ENCODE measurements around the gene PNKD.

Gene PNKD

DNA sequence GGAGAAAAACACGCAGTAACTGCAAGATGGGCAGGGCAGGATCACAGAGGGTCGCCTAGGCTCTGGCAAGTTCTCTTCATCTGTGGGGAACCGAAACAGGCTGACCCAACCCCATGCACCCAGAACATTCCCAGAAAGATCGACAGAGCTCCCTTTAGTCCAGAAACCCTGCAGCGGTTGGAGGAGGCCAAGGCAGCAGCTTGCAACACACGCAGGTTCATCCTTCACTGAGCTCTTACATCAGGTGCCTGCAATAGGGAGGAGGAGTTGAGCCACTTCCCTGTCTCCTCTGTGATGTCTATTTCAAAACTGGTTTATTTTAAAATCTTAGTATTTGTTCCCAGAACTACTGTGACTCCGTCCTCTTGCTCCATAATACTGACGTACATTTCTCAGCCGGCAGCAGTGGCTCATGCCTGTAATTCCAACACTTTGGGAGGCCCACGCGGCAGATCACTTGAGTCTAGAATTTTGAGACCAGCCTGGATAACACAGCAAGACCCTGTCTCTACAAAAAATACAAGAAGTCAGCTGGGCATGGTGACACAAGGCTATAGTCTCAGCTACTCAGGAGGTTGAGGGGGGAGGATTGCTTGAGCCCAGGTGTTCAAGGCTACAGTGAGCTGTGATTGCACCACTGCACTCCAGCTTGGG is 100.2 kb downstream of the PNKD start:
- no peak for DNase-seq (ENCODE audit: low spot score)

DNA sequence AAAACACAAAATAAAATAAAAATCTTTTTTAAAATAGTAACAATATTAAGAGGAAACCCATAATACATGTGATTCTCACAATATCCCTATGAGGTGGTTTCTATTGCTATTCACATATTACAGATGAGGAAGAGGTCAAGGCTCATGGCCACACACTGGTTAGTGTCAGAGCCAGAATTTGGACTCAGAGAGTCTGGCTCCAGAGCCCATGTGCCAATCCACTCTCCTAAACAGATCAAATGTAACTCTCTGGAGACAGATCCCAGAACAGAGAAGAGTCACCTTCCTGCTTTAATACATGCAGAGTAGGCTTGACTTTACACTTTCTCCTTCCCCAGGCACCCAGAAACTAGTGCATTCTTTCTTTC is 101.6 kb downstream of the PNKD start:
- no peak for DNase-seq (ENCODE audit: low spot score)

DNA sequence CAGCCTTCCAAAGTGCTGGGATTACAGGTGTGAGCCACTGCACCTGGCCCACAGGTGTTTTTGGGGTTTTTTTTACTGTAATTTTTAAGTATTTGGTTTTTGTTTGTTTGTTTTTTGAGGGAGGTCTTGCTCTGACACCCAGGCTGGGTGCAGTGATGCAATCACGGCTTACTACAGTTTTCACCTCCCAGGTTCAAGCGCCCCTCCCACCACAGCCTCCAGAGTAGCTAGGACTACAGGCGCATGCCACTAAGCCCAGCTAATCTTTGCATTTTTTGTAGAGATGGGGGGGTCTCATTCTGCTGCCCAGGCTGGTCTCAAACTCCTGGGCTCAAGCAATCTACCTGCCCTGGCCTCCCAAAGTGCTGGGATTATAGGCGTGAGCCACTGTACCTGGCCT is 104.5 kb downstream of the PNKD start:
- DNase-seq (ENCODE audit: low spot score), result no peak

DNA sequence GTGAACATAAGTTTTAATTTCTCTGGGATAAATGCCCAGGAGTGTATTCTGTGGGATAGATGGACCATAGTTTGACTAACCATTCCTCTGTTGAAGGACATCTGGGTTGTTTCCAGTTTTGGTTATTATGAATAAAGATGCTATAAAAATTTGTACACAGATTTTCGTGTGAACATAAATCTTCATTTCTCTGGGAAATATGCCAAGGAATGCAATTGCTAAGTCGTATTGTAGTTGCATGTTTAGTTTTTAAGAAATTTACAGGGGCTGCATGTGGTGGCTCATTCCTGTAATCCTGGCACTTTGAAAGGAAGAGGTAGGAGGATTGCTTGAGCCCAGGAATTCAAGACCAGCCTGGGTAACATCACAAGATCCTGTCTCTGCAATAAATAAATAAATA is 104.9 kb downstream of the PNKD start:
- no peak for DNase-seq (ENCODE audit: low spot score)

DNA sequence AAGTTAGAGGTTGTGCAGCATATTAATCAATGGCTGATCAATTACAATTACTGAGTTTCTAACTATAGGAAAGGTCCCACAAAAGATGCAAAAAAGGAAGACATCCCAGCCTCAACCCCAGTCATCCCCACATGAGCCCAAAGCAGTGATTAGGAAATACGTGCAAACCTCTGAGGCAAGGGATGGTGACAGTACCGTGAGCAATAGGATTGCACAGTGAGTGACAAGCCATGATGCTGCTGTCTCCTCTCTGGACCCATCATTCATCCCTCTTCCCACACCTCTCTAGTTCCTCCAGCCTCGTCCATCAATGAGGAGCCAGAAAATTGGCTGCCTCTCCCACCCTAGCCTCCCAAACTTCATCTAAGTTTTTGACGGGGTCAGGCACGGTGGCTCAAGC is 107.7 kb downstream of the PNKD start:
- no peak for DNase-seq (ENCODE audit: low spot score)

DNA sequence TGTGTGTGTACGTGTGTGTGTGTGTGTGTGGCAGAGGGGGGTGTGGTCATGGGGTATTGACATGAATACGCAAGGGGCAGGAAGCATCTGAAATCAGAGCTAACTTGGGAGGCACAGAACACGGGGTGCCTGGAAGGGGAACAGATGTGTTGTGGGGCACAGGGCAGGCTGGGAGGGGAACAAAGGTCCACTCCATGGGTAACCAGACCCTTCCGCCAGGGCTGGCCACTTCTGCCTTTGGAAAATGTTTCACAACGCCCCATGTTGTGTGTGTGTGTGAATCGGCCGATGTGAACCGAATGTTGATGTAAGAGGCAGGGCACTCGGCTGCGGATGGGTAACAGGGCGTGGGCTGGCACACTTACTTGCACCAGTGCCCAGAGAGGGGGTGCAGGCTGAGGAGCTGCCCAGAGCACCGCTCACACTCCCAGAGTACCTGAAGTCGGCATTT is 111.6 kb downstream of the PNKD start, which contains the start of gene SLC11A1:
Gene SLC11A1 (plus strand): TSS at position 358 of the 451 bp plus-strand sequence. CDS start 96 bp downstream, outside the sequence.
- no peak for DNase-seq (ENCODE audit: low spot score)

DNA sequence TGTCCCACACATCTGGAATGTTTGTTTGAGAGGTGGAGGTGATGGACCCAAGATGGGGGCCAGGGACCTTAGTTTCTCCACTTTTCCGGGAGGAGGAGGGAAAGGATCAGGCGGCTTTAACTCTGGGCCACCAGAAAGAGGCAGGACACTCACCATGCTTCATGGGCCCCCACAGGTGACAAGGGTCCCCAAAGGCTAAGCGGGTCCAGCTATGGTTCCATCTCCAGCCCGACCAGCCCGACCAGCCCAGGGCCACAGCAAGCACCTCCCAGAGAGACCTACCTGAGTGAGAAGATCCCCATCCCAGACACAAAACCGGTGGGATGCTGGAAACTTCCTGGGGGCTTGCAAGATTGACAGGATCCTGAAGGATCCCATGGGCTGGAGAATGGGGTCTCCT is 112.5 kb downstream of the PNKD start:
- DNase-seq (ENCODE audit: low spot score), result no peak

DNA sequence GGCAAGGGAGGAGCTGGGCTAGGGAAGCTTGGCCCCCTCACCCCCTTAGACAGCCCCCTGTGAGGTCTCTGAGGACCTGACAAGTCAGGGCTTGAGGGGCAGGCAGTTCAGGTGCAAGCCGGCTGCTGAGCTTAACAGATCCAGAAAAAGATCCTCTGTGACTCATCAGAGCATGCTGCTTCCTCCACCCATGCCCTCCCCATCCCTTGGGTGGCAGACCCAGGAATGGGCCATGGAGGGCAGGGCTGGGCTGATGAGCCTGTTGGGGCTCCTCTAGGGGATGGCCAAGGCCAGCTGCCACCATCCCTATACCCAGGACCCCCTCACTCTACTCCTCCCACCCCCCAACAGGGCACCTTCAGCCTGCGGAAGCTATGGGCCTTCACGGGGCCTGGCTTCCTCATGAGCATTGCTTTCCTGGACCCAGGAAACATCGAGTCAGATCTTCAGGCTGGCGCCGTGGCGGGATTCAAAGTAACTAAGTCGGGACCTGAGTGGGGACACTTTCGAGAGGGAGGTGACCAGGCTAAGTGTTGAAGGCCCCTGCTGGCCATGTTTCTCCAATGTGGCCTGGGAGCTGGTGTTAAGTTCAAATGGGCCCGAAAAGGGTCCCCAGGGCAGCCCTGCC is 113.7 kb downstream of the PNKD start:
- DNase-seq (ENCODE audit: low spot score), result no peak

DNA sequence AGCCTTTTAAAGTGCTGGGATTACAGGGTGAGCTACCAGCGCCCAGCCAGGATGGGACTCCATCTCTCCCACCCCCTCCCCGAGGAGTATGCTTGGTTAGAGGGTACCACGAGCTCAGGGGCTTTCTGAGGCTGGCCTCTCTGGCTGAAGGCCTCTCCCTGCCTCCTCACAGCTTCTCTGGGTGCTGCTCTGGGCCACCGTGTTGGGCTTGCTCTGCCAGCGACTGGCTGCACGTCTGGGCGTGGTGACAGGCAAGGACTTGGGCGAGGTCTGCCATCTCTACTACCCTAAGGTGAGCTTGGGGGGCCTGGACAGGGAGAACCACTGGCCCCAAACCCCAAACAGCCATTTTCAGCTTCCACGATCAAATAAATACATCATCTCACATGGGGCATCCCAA is 114.7 kb downstream of the PNKD start:
- DNase-seq (ENCODE audit: low spot score), result no peak

DNA sequence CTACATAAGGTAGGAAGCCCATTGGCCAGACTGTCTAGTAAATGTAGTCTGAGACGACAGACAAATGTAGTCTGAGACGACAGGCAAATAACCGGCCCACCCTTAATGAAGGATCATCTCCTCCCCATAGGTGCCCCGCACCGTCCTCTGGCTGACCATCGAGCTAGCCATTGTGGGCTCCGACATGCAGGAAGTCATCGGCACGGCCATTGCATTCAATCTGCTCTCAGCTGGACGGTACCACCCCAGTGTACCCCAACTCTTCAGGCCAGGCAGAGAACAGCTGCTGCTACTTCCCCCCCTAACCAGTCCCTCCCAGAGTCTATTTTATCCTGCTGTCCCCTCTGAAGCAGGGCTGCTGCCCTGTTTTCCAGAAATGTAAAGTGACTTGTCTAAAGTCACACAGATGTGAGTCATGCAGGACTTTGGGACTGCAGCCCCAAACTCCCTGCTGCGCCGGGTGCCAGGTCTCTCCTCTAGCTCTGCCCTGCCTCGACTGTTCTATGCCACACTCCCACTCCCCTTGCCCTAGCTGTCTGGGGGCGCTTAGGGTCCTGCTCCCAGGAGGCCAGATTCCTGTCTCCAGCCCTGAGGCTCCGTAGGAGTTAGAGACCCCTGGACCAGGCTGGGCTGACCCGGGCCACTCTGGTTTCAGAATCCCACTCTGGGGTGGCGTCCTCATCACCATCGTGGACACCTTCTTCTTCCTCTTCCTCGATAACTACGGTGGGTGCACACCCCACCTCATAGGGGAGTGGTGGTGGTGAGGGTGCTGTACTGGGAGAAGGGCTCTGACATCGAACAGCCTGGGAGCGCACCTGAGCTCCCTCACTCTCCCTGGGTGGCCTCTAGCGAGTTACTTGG is 116.4 kb downstream of the PNKD start:
- no peak for DNase-seq (ENCODE audit: low spot score)

DNA sequence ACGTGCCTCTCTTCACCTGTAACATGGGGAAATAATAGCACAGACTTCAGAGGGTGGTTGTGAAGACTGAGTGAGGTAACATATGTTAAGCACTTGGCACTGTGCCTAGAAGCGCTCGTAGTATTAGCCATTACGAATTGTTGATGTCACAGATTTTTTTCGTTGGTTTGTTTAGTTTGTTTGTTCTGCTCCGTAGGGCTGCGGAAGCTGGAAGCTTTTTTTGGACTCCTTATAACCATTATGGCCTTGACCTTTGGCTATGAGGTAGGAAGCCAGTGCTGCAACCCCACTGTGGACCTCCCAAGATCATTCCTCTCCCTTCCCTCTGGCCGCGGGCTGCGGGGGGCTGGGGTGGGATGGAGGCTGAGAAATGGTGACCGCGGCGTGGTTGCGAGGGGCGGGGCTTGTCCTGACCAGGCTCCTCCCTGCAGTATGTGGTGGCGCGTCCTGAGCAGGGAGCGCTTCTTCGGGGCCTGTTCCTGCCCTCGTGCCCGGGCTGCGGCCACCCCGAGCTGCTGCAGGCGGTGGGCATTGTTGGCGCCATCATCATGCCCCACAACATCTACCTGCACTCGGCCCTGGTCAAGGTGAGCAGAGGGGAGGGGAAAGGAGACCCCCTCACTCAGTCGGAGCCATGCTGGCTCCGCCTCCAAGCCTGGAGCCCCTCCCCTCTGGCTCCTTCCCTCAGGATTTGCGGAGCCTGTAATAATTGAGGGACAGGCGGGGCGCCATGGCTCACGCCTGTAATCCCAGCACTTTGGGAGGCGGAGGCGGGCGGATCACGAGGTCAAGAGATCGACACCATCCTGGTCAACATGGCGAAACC is 117.3 kb downstream of the PNKD start:
- peak; percentile 62 for DNase-seq (ENCODE audit: low spot score)

DNA sequence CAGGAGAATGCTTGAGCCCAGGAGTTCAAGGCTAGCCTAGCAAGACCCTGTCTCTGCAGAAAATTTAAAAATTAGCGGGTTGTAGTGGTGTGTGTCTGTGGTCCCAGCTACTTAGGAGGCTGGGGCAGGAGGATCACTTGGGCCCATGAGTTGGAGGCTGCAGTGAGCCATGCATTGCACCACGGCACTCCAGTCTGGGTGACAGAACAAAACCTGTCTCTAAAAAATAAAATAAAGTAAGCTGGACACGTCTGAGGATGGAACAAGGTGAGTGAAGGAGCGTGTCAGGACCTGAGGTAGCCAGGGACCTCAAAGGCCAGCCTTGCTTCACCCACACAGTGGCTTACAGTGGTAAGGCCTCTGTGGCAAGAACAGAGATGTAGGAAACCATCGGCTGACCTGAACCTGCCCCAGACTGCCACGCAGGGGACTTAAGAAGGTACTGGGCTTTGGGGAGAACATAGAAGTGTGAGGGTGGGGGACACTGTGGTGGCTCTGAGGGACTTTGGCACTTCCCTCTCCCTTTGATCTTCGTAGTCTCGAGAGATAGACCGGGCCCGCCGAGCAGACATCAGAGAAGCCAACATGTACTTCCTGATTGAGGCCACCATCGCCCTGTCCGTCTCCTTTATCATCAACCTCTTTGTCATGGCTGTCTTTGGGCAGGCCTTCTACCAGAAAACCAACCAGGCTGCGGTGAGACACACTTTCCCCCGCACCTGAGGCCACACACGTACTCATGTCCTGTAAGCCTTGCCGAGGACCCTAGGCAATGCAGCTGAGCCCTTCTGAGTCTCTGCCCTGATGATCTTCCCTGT is 119.2 kb downstream of the PNKD start:
- DNase-seq (ENCODE audit: low spot score), result no peak

DNA sequence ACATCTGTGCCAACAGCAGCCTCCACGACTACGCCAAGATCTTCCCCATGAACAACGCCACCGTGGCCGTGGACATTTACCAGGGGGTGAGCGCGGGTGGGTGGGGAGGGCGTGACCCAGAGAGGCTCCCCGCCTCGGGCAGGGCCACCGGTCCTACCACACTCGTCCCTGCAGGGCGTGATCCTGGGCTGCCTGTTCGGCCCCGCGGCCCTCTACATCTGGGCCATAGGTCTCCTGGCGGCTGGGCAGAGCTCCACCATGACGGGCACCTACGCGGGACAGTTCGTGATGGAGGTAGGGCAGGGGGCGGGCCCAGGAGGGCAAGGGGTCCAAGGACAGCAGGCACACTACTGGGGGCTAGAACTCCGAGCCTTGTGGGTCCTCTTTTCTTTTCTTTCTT is 120.9 kb downstream of the PNKD start:
- DNase-seq (ENCODE audit: low spot score), result no peak

DNA sequence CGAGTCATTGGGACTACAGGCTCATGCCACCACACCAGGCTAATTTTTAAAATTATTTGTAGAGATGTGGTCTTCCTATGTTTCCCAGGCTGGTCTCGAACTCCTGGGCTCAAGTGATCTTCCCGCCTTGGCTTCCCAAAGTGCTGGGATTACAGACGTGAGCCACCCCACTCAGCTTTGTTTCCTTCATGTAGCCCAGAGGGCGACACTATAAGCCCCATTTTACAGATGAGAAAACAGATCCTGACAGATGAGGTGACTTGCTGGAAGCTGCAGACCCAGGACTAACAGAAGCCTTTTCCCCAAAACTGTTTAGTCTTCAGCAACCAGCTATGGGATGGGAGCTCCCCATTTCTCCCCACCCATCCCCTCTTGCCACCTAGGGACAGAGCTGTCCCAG is 122.1 kb downstream of the PNKD start:
- no peak for DNase-seq (ENCODE audit: low spot score)

DNA sequence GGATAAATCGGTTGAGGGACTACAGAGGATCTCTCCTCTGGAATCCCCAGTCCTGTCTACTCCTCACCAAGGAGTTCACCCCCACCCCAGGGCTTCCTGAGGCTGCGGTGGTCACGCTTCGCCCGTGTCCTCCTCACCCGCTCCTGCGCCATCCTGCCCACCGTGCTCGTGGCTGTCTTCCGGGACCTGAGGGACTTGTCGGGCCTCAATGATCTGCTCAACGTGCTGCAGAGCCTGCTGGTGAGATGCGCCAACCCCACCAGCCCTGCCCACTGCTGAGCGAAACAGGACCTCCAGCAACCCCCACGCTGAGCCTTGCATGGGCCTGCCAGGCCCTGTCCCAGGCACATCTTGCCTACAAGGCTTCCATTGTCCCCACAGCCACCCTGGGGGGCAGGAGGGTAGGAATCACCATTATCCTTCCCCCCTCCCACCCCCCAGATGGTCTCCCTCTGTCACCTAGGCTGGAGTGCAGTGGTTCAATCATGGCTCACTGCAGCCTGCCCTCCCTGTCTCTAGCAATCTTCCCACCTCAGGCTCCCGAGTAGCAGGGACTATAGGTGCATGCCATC is 122.7 kb downstream of the PNKD start:
- DNase-seq (ENCODE audit: low spot score), result no peak

DNA sequence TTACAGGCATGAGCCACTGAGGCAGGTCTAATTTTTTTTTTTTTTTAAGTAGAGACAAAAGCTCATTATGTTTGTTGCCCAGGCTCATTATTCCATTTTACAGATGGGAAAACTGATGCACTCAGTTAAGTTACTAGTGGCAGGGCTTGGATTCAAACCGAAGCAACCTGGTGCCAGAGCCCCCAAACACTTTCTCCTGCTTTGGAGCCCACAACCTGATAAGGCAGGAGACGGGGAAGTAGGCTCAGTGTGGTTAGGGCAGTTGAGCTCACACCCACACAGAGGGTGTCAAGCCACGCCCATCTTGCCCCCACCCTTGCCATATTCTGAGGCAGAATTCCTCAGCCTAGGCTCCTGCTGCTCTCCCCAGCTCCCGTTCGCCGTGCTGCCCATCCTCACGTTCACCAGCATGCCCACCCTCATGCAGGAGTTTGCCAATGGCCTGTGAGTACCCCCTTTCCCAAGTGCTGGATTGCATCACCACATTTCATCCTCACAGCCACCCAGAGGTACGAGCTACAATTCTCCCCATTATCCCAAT is 123.5 kb downstream of the PNKD start:
- no peak for DNase-seq (ENCODE audit: low spot score)

DNA sequence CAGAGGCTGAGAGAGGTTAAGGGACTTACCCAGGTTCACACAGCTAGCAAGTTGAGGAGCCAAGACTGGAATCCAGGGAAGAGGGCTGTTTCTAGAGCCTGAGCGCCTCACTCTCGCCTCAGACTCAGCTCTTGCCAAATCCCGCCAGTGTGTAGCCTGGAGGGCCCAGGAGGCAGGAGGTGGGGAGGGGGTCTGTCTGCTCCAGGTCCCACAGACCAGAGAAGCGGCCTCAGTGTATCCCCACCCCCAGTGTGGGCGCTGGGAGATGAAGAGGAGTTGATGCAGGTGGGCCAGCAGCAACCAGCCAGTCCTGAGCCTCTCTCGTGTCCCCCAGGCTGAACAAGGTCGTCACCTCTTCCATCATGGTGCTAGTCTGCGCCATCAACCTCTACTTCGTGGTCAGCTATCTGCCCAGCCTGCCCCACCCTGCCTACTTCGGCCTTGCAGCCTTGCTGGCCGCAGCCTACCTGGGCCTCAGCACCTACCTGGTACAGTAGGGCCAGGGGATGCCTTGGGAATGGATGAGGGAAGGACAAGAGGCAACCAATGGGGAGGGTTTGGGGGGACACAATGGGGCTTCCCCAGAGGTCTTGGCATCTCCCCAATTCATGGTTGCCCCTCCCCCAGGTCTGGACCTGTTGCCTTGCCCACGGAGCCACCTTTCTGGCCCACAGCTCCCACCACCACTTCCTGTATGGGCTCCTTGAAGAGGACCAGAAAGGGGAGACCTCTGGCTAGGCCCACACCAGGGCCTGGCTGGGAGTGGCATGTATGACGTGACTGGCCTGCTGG is 124.2 kb downstream of the PNKD start:
- no peak for DNase-seq (ENCODE audit: low spot score)

DNA sequence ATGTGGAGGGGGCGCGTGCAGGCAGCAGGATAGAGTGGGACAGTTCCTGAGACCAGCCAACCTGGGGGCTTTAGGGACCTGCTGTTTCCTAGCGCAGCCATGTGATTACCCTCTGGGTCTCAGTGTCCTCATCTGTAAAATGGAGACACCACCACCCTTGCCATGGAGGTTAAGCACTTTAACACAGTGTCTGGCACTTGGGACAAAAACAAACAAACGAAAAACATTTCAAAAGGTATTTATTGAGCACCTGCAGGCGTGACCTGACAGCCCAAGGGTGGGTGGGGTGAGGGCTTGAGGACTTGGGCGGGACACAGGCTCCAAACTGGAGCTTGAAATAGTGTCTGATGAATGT is 124.7 kb downstream of the PNKD start:
- DNase-seq (ENCODE audit: low spot score), result no peak

DNA sequence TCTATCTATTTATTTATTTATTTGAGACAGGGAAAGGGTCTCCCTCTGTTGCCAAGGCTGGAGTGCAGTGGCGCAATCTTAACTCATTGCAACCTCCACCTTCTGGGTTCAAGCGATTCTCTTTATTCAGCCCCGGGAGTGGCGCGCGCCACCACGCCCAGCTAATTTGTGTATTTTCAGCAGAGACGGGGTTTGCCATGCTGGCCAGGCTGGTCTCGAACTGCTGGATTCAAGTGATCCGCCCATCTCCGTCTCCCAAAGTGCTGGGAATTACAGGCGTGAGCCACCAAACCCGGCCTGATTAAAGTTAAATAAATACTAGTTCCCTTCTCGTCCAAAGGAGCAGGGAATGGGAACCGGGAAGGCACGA is 125.1 kb downstream of the PNKD start:
- no peak for DNase-seq (ENCODE audit: low spot score)
